SK-N-SH treated with all-trans-retinoic acid at 6 μM for 48 hours (cell line): ENCODE data around the gene ADCY9.

Experiments
- BACH2 ChIP-seq: fragments of 250-450 bp; sonication (Bioruptor Pico); IDR thresholded peaks from 2 replicates; pipeline ENCODE4 v1.9.0; 2021; ENCODE audit warnings: mild to moderate bottlenecking, borderline replicate concordance
- PATZ1 ChIP-seq: fragments of 250-450 bp; sonication (Bioruptor Pico); IDR thresholded peaks from 2 replicates; pipeline ENCODE4 v1.8.0; 2020; ENCODE audit warnings: mild to moderate bottlenecking, moderate library complexity, borderline replicate concordance
- ZFP3 ChIP-seq: fragments of 250-450 bp; sonication (Bioruptor Pico); IDR thresholded peaks from 2 replicates; pipeline ENCODE4 v1.5.0; 2020; ENCODE audit warnings: mild to moderate bottlenecking, moderate library complexity

GRCh38 chr16:4093495-4094126, 22.6 kb downstream of the ADCY9 start:
- TF ChIP-seq ZFP3 (no peak), PATZ1 (CRISPR knock-in tag) (no peak), BACH2 (CRISPR knock-in tag) (no peak)
